DOHH2 (cell line): ENCODE results near the gene PRR23E.

Experiments
- H3F3A ChIP-seq: fragments of 200-600 bp; sonication (generic), shearing (Covaris generic); 2 replicates; pipeline ENCODE4 v1.6.0; 2016; ENCODE audit warnings: antibody characterized with exemption, mild to moderate bottlenecking; ENCODE audit not compliant: control insufficient read depth, insufficient read depth
- H3K27ac ChIP-seq: fragments of 200-600 bp; sonication (generic); 2 replicates; pipeline ENCODE4 v1.5.1; 2014; ENCODE audit warnings: low read depth, mild to moderate bottlenecking, low read length, moderate library complexity
- H3K27me3 ChIP-seq: fragments of 200-600 bp; sonication (generic); 2 replicates; pipeline ENCODE4 v1.6.1; 2014; ENCODE audit warnings: mild to moderate bottlenecking, low read length, mixed read lengths; ENCODE audit not compliant: control insufficient read depth
- H3K36me3 ChIP-seq: fragments of 200-600 bp; sonication (generic); 2 replicates; pipeline ENCODE4 v1.6.1; 2014; ENCODE audit warnings: mild to moderate bottlenecking, low read length, moderate library complexity, mixed read lengths; ENCODE audit not compliant: control insufficient read depth
- H3K4me1 ChIP-seq: fragments of 200-600 bp; sonication (generic); 2 replicates; pipeline ENCODE4 v1.6.1; 2014; ENCODE audit warnings: mild to moderate bottlenecking, low read length, mixed read lengths; ENCODE audit not compliant: control insufficient read depth
- H3K4me2 ChIP-seq: fragments of 200-600 bp; sonication (generic); 2 replicates; pipeline ENCODE4 v1.6.0; 2014; ENCODE audit warnings: mild to moderate bottlenecking, low read length, moderate library complexity
- H3K4me3 ChIP-seq: fragments of 200-600 bp; sonication (generic); 2 replicates; pipeline ENCODE4 v1.5.1; 2014; ENCODE audit warnings: mild to moderate bottlenecking, low read length, mixed read lengths
- H3K79me2 ChIP-seq: fragments of 200-600 bp; sonication (generic); 2 replicates; pipeline ENCODE4 v1.6.1; 2014; ENCODE audit warnings: mild to moderate bottlenecking, low read length, mixed read lengths; ENCODE audit not compliant: control insufficient read depth
- H3K9me2 ChIP-seq: fragments of 200-600 bp; sonication (generic); replicated peaks from 2 replicates; pipeline ENCODE4 v1.6.1; 2014; ENCODE audit warnings: mild to moderate bottlenecking, low read length, mixed read lengths; ENCODE audit not compliant: control insufficient read depth
- H3K9me3 ChIP-seq: fragments of 200-600 bp; sonication (generic); 2 replicates; pipeline ENCODE4 v1.6.1; 2014; ENCODE audit warnings: antibody characterized with exemption, low read length, mixed read lengths; ENCODE audit not compliant: control insufficient read depth, insufficient read depth
- H4K20me1 ChIP-seq: fragments of 200-600 bp; sonication (generic); 2 replicates; pipeline ENCODE4 v1.6.0; 2014; ENCODE audit warnings: low read depth, mild to moderate bottlenecking, antibody characterized with exemption, low read length, moderate library complexity; ENCODE audit not compliant: control insufficient read depth, insufficient read depth
- CTCF ChIP-seq: fragments of 200-600 bp; sonication (generic); IDR thresholded peaks from one replicate; pipeline ENCODE4 v1.5.1; 2014; ENCODE audit warnings: antibody characterized with exemption, mild to moderate bottlenecking, low read depth, low read length; ENCODE audit not compliant: poor library complexity, severe bottlenecking
- EZH2phosphoT487 ChIP-seq: fragments of 200-600 bp; sonication (generic); IDR thresholded peaks from 2 replicates; pipeline ENCODE4 v1.6.1; 2017; ENCODE audit warnings: borderline replicate concordance, mild to moderate bottlenecking, antibody characterized with exemption, low read length, moderate library complexity, mixed read lengths

The PRR23E gene

GRCh38 chr3:127164615-127165014 is 28.3 kb upstream of the PRR23E start:
- Histone ChIP-seq H3K27ac (no peak overlapping the region), H3K36me3 (no peaks in the 10 kb centered on the region)
- TF ChIP-seq EZH2phosphoT487 (no peak), CTCF (no peak)

GRCh38 chr3:127165036-127165435 is 27.9 kb upstream of the PRR23E start:
- Histone ChIP-seq H3K4me2 (no peak overlapping the region), H3K9me2 (no peaks in the 10 kb centered on the region; the same call in 1 of the 2 replicates), H3K4me1 (no peaks in the 10 kb centered on the region), H3K27ac (no peak overlapping the region), H4K20me1 (no peaks in the 10 kb centered on the region), H3F3A (no peaks in the 10 kb centered on the region), H3K27me3 (no peaks in the 10 kb centered on the region), H3K79me2 (no peaks in the 10 kb centered on the region), H3K9me3 (no peaks in the 10 kb centered on the region; the same call in 1 of the 2 replicates), H3K36me3 (no peaks in the 10 kb centered on the region), H3K4me3 (no peak overlapping the region)
- TF ChIP-seq CTCF, result no peak
- no peak for TF ChIP-seq EZH2phosphoT487

More at GRCh38 chr3:127164615-127165014, 28.3 kb upstream of the PRR23E start:
- no peaks in the 10 kb centered on the region for H3K4me1 ChIP-seq
- no peak overlapping the region for H3K4me2 ChIP-seq
- H3K9me2 ChIP-seq, result no peaks in the 10 kb centered on the region; the same call in 1 of the 2 replicates
- H3F3A ChIP-seq, result no peaks in the 10 kb centered on the region
- H3K79me2 ChIP-seq, result no peaks in the 10 kb centered on the region
- H3K4me3 ChIP-seq, result no peak overlapping the region
- H4K20me1 ChIP-seq, result no peaks in the 10 kb centered on the region
- no peaks in the 10 kb centered on the region for H3K27me3 ChIP-seq
- H3K9me3 ChIP-seq, result no peaks in the 10 kb centered on the region; the same call in 1 of the 2 replicates

GRCh38 chr3:127165694-127166485 is 27.0 kb upstream of the PRR23E start:
- Histone ChIP-seq H3F3A (no peaks in the 10 kb centered on the region), H3K9me2 (no peaks in the 10 kb centered on the region; the same call in 1 of the 2 replicates), H3K27me3 (no peaks in the 10 kb centered on the region), H3K36me3 (no peaks in the 10 kb centered on the region), H3K9me3 (no peaks in the 10 kb centered on the region; the same call in 1 of the 2 replicates), H3K4me1 (no peaks in the 10 kb centered on the region), H3K79me2 (no peaks in the 10 kb centered on the region), H3K4me2 (no peak overlapping the region), H3K27ac (no peak overlapping the region), H4K20me1 (no peaks in the 10 kb centered on the region), H3K4me3 (no peak overlapping the region)
- no peak for TF ChIP-seq EZH2phosphoT487
- TF ChIP-seq CTCF, result no peak
